Ovary (tissue), 3 donors: ENCODE results near the gene ALOX5AP.

Experiments used
- EP300 ChIP-seq: sonication (generic); formaldehyde crosslinking; IDR thresholded peaks from one replicate; pipeline ENCODE4 v1.6.1; 2017; ENCODE audit warnings: antibody characterized with exemption
- POLR2A ChIP-seq: fragments of 450-650 bp; IDR thresholded peaks from one replicate; pipeline ENCODE4 v1.6.1; 2017; ENCODE audit warnings: antibody characterized with exemption, mild to moderate bottlenecking, moderate library complexity
- TF ChIP-seq, protein P1 (sequence below), 3 donors: fragments of 450-650 bp in 2 of 3; fragments of 200-600 bp in 1 of 3; IDR thresholded peaks; one replicate each; pipeline versions ENCODE4 v1.5.1 to v1.8.0; 2016 to 2022; ENCODE audit warnings: antibody characterized with exemption in 3 of 3, mild to moderate bottlenecking in 1 of 3
- donor health status: DM: no; HTN: no; CAD: no.

DNA sequence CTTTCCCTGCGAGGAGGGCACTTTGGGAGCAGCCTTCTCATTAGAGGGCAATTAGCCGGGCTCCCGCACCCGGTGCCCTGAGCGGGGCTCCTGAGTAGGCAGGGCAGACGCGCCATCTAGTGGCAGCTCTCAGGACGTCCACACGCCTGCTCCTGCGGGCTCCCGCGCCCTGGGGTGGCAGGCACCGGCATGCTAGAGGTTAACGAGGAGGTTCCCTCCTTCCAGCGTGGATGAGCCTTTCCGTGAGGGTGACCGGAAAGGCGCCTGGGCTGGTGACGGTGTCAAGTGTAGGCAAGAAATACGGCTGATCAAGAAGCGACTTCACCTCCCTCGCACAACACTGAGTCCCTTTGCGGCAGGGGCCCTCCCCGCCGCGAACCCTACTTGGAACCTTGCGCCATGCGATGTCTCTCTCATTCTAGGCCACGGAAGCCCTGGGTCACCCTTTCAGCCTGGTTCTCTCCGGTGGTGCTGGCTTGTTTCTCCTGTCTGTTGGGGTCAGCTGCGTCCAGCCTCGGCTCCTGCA, 67.7 kb downstream of the ALOX5AP start:
- TF ChIP-seq POLR2A (no peak), EP300 (no peak)
- TF ChIP-seq, protein P1, sequence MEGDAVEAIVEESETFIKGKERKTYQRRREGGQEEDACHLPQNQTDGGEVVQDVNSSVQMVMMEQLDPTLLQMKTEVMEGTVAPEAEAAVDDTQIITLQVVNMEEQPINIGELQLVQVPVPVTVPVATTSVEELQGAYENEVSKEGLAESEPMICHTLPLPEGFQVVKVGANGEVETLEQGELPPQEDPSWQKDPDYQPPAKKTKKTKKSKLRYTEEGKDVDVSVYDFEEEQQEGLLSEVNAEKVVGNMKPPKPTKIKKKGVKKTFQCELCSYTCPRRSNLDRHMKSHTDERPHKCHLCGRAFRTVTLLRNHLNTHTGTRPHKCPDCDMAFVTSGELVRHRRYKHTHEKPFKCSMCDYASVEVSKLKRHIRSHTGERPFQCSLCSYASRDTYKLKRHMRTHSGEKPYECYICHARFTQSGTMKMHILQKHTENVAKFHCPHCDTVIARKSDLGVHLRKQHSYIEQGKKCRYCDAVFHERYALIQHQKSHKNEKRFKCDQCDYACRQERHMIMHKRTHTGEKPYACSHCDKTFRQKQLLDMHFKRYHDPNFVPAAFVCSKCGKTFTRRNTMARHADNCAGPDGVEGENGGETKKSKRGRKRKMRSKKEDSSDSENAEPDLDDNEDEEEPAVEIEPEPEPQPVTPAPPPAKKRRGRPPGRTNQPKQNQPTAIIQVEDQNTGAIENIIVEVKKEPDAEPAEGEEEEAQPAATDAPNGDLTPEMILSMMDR (IDR thresholded peaks at IDR 0.05): peak; percentile 84 to 92 (median 86)
